ENCODE measurements around the gene ABCA9.
"Not testable (repeated sequence)": the region's sequence is repeated elsewhere in the genome, so short reads cannot be mapped to it uniquely, and the experiment has no call there.

Gene ABCA9, protein sequence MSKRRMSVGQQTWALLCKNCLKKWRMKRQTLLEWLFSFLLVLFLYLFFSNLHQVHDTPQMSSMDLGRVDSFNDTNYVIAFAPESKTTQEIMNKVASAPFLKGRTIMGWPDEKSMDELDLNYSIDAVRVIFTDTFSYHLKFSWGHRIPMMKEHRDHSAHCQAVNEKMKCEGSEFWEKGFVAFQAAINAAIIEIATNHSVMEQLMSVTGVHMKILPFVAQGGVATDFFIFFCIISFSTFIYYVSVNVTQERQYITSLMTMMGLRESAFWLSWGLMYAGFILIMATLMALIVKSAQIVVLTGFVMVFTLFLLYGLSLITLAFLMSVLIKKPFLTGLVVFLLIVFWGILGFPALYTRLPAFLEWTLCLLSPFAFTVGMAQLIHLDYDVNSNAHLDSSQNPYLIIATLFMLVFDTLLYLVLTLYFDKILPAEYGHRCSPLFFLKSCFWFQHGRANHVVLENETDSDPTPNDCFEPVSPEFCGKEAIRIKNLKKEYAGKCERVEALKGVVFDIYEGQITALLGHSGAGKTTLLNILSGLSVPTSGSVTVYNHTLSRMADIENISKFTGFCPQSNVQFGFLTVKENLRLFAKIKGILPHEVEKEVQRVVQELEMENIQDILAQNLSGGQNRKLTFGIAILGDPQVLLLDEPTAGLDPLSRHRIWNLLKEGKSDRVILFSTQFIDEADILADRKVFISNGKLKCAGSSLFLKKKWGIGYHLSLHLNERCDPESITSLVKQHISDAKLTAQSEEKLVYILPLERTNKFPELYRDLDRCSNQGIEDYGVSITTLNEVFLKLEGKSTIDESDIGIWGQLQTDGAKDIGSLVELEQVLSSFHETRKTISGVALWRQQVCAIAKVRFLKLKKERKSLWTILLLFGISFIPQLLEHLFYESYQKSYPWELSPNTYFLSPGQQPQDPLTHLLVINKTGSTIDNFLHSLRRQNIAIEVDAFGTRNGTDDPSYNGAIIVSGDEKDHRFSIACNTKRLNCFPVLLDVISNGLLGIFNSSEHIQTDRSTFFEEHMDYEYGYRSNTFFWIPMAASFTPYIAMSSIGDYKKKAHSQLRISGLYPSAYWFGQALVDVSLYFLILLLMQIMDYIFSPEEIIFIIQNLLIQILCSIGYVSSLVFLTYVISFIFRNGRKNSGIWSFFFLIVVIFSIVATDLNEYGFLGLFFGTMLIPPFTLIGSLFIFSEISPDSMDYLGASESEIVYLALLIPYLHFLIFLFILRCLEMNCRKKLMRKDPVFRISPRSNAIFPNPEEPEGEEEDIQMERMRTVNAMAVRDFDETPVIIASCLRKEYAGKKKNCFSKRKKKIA (N-terminal part only)

GRCh38 chr17:69060822-69061221, at the start of gene ABCA9:
ABCA9 (minus strand) TSS chr17:69060927; CDS start chr17:69051126, 9,801 bp downstream.
- DNase-seq, result no peak

DNA sequence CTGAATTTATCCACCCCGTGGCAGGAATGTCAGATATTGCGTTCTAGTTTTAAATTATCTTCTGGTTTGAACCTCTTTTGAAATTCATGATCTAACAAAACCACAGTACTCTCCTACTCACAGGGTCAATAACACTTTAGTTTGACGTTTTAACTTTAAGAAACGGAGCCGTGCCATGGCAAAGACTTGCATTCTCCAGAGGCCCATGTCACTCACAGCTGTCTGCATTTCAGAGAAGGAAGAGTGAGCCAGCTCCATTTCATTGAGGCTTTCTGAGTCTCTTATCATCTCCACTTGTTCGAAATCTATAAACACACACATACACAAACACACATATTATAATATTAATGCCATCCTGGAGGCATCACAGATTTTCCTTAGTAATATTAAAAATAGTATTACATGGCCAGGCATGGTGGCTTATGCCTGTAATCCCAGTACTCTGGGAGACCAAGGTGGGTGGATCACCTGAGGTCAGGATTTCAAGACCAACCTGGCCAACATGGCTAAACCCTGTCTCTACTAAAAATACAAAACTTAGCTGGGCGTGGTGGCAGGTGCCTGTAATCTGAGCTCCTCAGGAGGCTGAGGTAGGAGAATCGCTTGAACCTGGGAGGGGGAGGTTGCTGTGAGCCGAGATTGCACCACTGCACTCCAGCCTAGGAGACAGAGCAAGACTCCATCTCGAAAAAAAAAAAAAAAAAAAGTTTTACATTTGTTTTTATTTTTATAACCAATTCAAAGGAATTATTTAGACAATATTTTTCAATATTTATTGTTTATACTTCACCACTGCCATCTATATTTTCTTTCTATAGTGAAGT, 45.4 kb upstream of the ABCA9 start:
- DNase-seq, result no peak

GRCh38 chr17:69103557-69104233, 43.0 kb upstream of the ABCA9 start:
- DNase-seq, result no peak

- no peak for DNase-seq
Measured at GRCh38 chr17:69098625-69099024, 37.9 kb upstream of the ABCA9 start.

- no peak for DNase-seq
Measured at GRCh38 chr17:69096541-69096940, 35.8 kb upstream of the ABCA9 start.

DNA sequence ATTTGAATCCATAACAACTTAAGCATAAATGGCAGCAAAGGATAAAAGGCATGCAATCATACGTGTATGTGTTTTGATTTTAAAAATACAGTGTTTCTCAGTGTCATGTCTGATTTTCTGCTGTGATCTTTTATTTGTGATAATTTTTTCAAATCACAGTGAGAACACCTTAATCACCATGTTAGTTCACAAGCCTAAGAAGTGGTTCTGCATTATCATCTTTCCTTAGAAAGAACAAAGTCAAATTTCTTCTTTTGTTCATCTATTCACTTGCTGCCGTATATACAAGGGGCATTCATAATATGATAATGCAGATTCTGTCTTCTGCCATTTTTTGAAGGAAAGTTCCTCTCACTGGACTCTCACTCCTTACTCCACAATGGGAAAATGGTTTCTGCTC, 33.3 kb upstream of the ABCA9 start:
- no peak for DNase-seq

DNA sequence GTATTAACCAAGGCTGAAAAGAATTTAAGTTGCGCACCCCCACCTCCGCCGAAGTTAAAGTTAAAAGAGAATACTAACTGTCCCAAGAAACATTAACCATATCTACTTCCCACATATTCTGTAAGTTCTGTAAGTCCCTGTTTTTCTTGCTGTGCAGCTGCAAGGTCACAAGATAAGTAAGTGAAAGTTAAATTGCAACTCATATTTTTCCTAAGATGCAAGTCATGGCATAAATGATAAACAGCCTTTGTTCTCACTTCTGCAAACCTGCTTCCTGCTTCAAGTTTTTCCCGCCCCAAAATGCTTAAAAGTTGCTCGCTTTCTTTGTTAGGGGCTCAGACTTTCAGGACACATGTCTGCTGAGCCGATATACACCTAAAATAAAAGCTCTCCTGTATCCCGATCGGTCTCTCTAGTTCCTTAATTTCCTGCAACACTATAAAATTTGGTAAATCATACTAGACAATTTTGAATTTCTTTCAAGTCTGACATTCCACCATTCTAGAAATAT, 32.6 kb upstream of the ABCA9 start:
- DNase-seq, result no peak

- DNase-seq, result no peak
Measured at GRCh38 chr17:69090365-69090764, 29.6 kb upstream of the ABCA9 start.

DNA sequence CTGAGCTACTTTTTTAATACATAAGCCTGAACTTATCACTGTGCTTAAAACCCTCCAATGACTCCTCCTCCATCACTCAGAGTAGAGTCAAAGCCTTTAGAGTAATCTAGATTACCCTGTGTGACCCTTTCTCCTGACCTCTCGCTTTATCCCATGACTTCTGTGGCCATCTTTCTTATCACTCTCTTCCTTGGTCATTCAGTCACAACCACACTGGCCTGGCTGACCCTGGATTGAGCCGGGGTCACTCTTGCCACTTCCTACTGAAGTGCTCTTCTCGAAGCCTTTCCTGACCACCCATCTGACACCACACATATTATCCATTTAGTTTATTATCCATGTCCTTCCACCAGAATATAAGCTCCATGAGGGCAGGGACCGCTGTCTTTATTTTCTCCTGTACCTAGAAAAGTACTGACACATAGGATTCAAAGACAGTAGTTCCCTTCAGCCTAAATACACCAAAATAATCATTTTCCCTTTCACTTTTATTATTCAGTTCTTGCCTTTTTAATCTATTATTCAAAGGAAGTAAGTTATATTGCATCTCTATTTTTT, 28.0 kb upstream of the ABCA9 start:
- DNase-seq, result no peak

- DNase-seq, result no peak
Measured at GRCh38 chr17:69086641-69087040, 25.9 kb upstream of the ABCA9 start.

GRCh38 chr17:69084911-69085310, 24.2 kb upstream of the ABCA9 start:
- no peak for DNase-seq

- no peak for DNase-seq
Measured at GRCh38 chr17:69082696-69083095, 22.0 kb upstream of the ABCA9 start.

- no peak for DNase-seq
Measured at GRCh38 chr17:69078864-69079263, 18.1 kb upstream of the ABCA9 start.

- no peak for DNase-seq
Measured at GRCh38 chr17:69075823-69076222, 15.1 kb upstream of the ABCA9 start.

DNA sequence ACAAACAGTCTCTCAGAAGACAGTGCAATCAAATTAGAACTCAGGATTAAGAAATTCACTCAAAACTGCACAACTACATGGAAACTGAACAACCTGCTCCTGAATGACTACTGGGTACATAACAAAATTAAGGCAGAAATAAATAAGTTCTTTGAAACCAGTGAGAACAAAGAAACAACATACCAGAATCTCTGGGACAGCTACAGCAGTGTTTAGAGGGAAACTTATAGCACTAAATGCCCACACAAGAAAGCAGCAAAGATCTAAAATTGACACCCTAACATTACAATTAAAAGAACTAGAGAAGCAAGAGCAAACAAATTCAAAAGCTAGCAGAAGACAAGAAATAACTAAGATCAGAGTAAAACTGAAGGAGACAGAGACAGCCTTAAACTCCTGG, 12.7 kb upstream of the ABCA9 start:
- DNase-seq, result not testable (repeated sequence)

DNA sequence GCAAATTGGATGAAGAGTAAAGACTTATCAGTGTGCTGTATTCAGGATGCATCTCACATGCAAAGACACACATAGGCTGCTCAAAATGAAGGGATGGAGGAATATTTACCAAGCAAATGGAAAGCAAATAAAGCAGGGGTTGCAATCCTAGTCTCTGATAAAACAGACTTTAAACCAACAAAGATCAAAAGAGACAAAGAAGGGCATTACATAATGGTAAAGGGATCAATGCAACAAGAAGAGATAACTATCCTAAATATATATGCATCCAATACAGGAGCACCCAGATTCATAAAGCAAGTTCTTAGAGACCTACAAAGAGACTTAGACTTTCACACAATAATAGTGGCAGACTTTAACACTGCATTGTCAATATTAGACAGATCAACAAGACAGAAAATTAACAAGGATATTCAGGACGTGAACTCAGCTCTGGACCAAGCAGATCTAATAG, 12.1 kb upstream of the ABCA9 start:
- DNase-seq, result not testable (repeated sequence)

DNA sequence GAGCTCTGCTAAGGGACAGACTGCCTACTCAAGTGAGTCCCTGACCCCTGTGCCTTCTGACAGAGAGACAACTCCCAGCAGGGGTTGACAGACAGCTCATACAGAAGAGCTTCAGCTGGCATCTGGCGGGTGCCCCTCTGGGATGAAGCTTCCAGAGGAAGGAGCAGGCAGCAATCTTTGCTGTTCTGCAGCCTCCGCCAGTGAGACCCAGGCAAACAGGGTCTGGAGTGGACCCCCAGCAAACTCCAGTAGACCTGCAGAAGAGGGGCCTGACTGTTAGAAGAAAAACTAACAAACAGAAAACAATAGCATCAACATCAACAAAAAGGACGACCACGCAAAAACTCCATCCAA, 10.5 kb upstream of the ABCA9 start:
- not testable (repeated sequence) for DNase-seq

GRCh38 chr17:69070378-69071232, 9.9 kb upstream of the ABCA9 start:
- DNase-seq, result not testable (repeated sequence)

GRCh38 chr17:69069226-69069750, 8.6 kb upstream of the ABCA9 start:
- DNase-seq, result no peak
